Endothelial cell of umbilical vein (primary cell): ENCODE measurements around the gene SIDT1. TPM values are rescaled to one million over a fixed set of nuclear protein-coding genes. Genes with fewer than 3 reads are reported as not detected.
A peak's percentile ranks its signal among the peaks of the same experiment; 100 is the strongest.

Experiments used
- BruUV-seq: library from RNA; stranded (reverse); fragments of 400-500 nt; replicated peaks from 2 replicates; lab custom pipeline; 2021; lab: Mats Ljungman, UMichigan
- CTCF ChIA-PET: fragments of 300-600, 350-600 bp; sonication (Branson Sonifier 250); formaldehyde crosslinking; loops from one replicate; lab custom pipeline; 2021; ENCODE audit warnings: antibody characterized with exemption, inconsistent platforms; lab: Charles Lee
- POLR2A ChIA-PET: fragments of 300-600, 350-600 bp; sonication (Branson Sonifier 250); formaldehyde crosslinking; loops from one replicate; lab custom pipeline; 2021; ENCODE audit warnings: antibody characterized with exemption, inconsistent platforms; lab: Charles Lee
- DNase-seq: peaks from one replicate; pipeline ENCODE4 v3.0.0-alpha.2; 2011; ENCODE audit warnings: low read depth, low spot score
- FAIRE-seq: peaks from 2 replicates; lab custom pipeline; 2011; peaks lifted over from hg19 to GRCh38; lab: Jason Lieb, UNC
- H2AFZ ChIP-seq: 2 replicates; pipeline ENCODE4 v1.6.0; 2012; ENCODE audit warnings: low read depth, low read length, control low read depth, inconsistent platforms
- H3K27ac ChIP-seq: 2 replicates; pipeline ENCODE4 v1.5.1; 2011; ENCODE audit warnings: low read depth, mild to moderate bottlenecking, control low read depth, low read length, moderate library complexity; ENCODE audit not compliant: insufficient read depth
- H3K27me3 ChIP-seq, 2 experiments: 2 replicates each; pipeline versions ENCODE4 v1.6.0 to v1.6.1; 2011; ENCODE audit warnings: low read length in 2 of 2, mixed read lengths in 1 of 2; ENCODE audit not compliant: control insufficient read depth in 2 of 2, insufficient read depth in 2 of 2
- H3K36me3 ChIP-seq, 2 experiments: 2 replicates in 1 of 2; 3 replicates in 1 of 2; pipeline ENCODE4 v1.5.1; 2011; ENCODE audit warnings: low read length in 2 of 2, mild to moderate bottlenecking in 1 of 2, moderate library complexity in 1 of 2; ENCODE audit not compliant: control insufficient read depth in 2 of 2, insufficient read depth in 2 of 2; ENCODE audit errors: extremely low read depth in 1 of 2
- H3K4me1 ChIP-seq: 3 replicates; pipeline ENCODE4 v1.5.1; 2011; ENCODE audit warnings: mild to moderate bottlenecking, low read length; ENCODE audit not compliant: control insufficient read depth, insufficient read depth; ENCODE audit errors: extremely low read depth
- H3K4me2 ChIP-seq: 2 replicates; pipeline ENCODE4 v1.6.1; 2011; ENCODE audit warnings: low read length, control low read depth, mixed read lengths; ENCODE audit not compliant: insufficient read depth
- H3K4me3 ChIP-seq, 3 experiments: fragments of 200-600 bp in 1 of 3; sonication (generic), shearing (Covaris generic) in 1 of 3; replicated peaks in 1 of 3; 2 replicates each; pipeline ENCODE4 v1.5.1; 2011 to 2016; ENCODE audit warnings: control low read depth in 3 of 3, low read length in 3 of 3, mild to moderate bottlenecking in 2 of 3, inconsistent platforms in 1 of 3, low read depth in 1 of 3, moderate library complexity in 1 of 3; ENCODE audit not compliant: insufficient read depth in 1 of 3
- H3K79me2 ChIP-seq: 2 replicates; pipeline ENCODE4 v1.6.0; 2012; ENCODE audit warnings: low read length, inconsistent platforms; ENCODE audit not compliant: control insufficient read depth, insufficient read depth
- H3K9ac ChIP-seq: replicated peaks from 2 replicates; pipeline ENCODE3; 2011; ENCODE audit warnings: low read length, control low read depth; ENCODE audit not compliant: insufficient read depth; ENCODE audit errors: extremely low read depth
- H3K9me1 ChIP-seq: replicated peaks from 3 replicates; pipeline ENCODE4 v1.6.0; 2011; ENCODE audit warnings: mild to moderate bottlenecking, low read length; ENCODE audit not compliant: control insufficient read depth, insufficient read depth; ENCODE audit errors: extremely low read depth
- H3K9me3 ChIP-seq: replicated peaks from 2 replicates; pipeline ENCODE4 v1.5.1; 2012; ENCODE audit warnings: low read length, inconsistent platforms; ENCODE audit not compliant: control insufficient read depth, insufficient read depth
- H4K20me1 ChIP-seq: replicated peaks from 2 replicates; pipeline ENCODE3; 2011; ENCODE audit warnings: mild to moderate bottlenecking, low read length; ENCODE audit not compliant: control insufficient read depth, insufficient read depth; ENCODE audit errors: extremely low read depth
- CTCF ChIP-seq, 2 donors: IDR thresholded peaks; 1 replicate in 1 of 2; 2 replicates in 1 of 2; pipeline ENCODE4 v1.5.1; 2011; ENCODE audit warnings: low read length in 2 of 2, mild to moderate bottlenecking in 2 of 2, moderate library complexity in 2 of 2, control low read depth in 1 of 2, inconsistent platforms in 1 of 2, low read depth in 1 of 2; ENCODE audit not compliant: insufficient read depth in 1 of 2; ENCODE audit errors: extremely low read depth in 1 of 2
- EZH2 ChIP-seq: IDR thresholded peaks from 2 replicates; pipeline ENCODE4 v1.6.1; 2012; ENCODE audit warnings: borderline replicate concordance, low read depth, mild to moderate bottlenecking, moderate library complexity, low read length, inconsistent platforms; ENCODE audit not compliant: severe bottlenecking
- FOS ChIP-seq: IDR thresholded peaks from 2 replicates; pipeline ENCODE4 v1.6.1; 2011; ENCODE audit warnings: mild to moderate bottlenecking, low read length, moderate library complexity, borderline replicate concordance; ENCODE audit not compliant: insufficient read depth
- GATA2 ChIP-seq: IDR thresholded peaks from 2 replicates; pipeline ENCODE4 v1.7.0; 2011; ENCODE audit warnings: low read depth, mild to moderate bottlenecking, moderate library complexity, mixed read lengths, low read length; ENCODE audit not compliant: insufficient read length, insufficient read depth
- JUN ChIP-seq: IDR thresholded peaks from 2 replicates; pipeline ENCODE4 v1.6.1; 2011; ENCODE audit warnings: borderline replicate concordance, low read depth; ENCODE audit not compliant: insufficient read length, insufficient read depth
- MAX ChIP-seq: IDR thresholded peaks from 2 replicates; pipeline ENCODE4 v1.6.1; 2011; ENCODE audit not compliant: insufficient read depth, insufficient read length
- MYC ChIP-seq: IDR thresholded peaks from one replicate; pipeline ENCODE4 v1.6.1; 2011; ENCODE audit warnings: mild to moderate bottlenecking, low read depth, low read length
- POLR2A ChIP-seq: IDR thresholded peaks from 2 replicates; pipeline ENCODE4 v1.6.1; 2012; ENCODE audit warnings: low read depth, mild to moderate bottlenecking, control low read depth, low read length
- POLR2AphosphoS5 ChIP-seq: IDR thresholded peaks from 2 replicates; pipeline ENCODE4 v1.6.1; 2012; ENCODE audit warnings: low read depth, mild to moderate bottlenecking, control low read depth, low read length, moderate library complexity; ENCODE audit not compliant: insufficient read depth
- dilution Hi-C: fragments of 300-500 bp; cut with MboI; formaldehyde crosslinking; loops from one replicate; pipeline ENCODE4 v1.15.0; 2019; ENCODE audit warnings: low sequenced_read_pairs; ENCODE audit not compliant: extremely low pct_ligation_motif_present
- intact Hi-C: fragments of 100-400 bp; cut with micrococcal nuclease; formaldehyde crosslinking; loops from one replicate; pipeline ENCODE4 v1.10.0; 2022
- polyA plus RNA-seq, 4 experiments: library from polyadenylated mRNA; depleted of rRNA in 3 of 4; stranded (reverse) in 3 of 4; unstranded in 1 of 4; fragments of >200 nt; gene quantifications; 2 replicates each; pipeline versions ENCODE4 v1.2.1 to v1.2.3, GENCODE V29; 2011 to 2012; ENCODE audit warnings: missing spikeins in 1 of 4
- total RNA-seq: library from RNA; stranded (reverse); gene quantifications from 2 replicates; pipeline ENCODE4 v1.2.3, GENCODE V29; 2021

SIDT1 gene
- total and polyA plus RNA-seq, 2 donors (not counting 3 experiments of a cell fraction or from before 2014, with no cell fraction given) = 0.07 TPM; not detected in 1

GRCh38 chr3:113535898-113536297, 3.5 kb downstream of the SIDT1 start:
- H3K27me3 ChIP-seq = peaks cover 36 to 60% of the 10 kb centered on the region in 2 experiments
- BruUV-seq = no TSS peak
- dilution Hi-C loops = no loop called here
- no peak overlapping the region for H3K27ac ChIP-seq
- H3K9me3 ChIP-seq = no peaks in the 10 kb centered on the region
- ChIA-PET POLR2A (no interaction called here), CTCF (interaction anchor here (1.0 to 1.3 kb wide), 2 partner anchors 39 to 42 kb away, joined by 3 to 4 read pairs; no protein-coding TSS in a partner anchor)
- DNase-seq (no peak), FAIRE-seq (no peak)
- no peak overlapping the region for H3K9ac ChIP-seq
- no peaks in the 10 kb centered on the region for H3K36me3 ChIP-seq
- peaks cover 17% of the 10 kb centered on the region for H3K4me1 ChIP-seq
- H3K4me3 ChIP-seq = no peak overlapping the region
- no peaks in the 10 kb centered on the region for H4K20me1 ChIP-seq
- H3K79me2 ChIP-seq = no peaks in the 10 kb centered on the region
- H3K4me2 ChIP-seq = no peak overlapping the region
- H2AFZ ChIP-seq = no peak overlapping the region
- no peaks in the 10 kb centered on the region for H3K9me1 ChIP-seq
- TF ChIP-seq CTCF (IDR thresholded peaks at IDR 0.05; ENCODE audit: extremely low read depth in 1 of 2, insufficient read depth in 1 of 2, low read depth in 1 of 2, low read length in 2 of 2) (peak; percentile 14 to 18), JUN (no peak), POLR2AphosphoS5 (no peak)
- intact Hi-C loops = no loop called here

- Histone ChIP-seq H3K9ac (no peak overlapping the region), H3K79me2 (no peaks in the 10 kb centered on the region), H3K27ac (no peak overlapping the region), H3K4me3 (no peak overlapping the region), H2AFZ (no peak overlapping the region), H3K36me3 (no peaks in the 10 kb centered on the region), H3K9me1 (no peaks in the 10 kb centered on the region), H3K4me1 (peaks cover 17% of the 10 kb centered on the region), H3K4me2 (no peak overlapping the region), H3K27me3 (peaks cover 32 to 52% of the 10 kb centered on the region in 2 experiments), H4K20me1 (no peaks in the 10 kb centered on the region), H3K9me3 (no peaks in the 10 kb centered on the region)
- FAIRE-seq (no peak), DNase-seq (peak; percentile 10)
- POLR2A ChIA-PET = no interaction called here
- dilution Hi-C loops (no loop called here), intact Hi-C loops (no loop called here)
- CTCF ChIA-PET = interaction anchor here (1.0 to 1.3 kb wide), 3 partner anchors 21 to 41 kb away, joined by 3 to 4 read pairs (median 3); no protein-coding TSS in a partner anchor
- BruUV-seq = no TSS peak
- TF ChIP-seq FOS (no peak), MAX (no peak), GATA2 (no peak), EZH2 (no peak), POLR2AphosphoS5 (no peak), MYC (no peak), CTCF (IDR thresholded peaks at IDR 0.05; ENCODE audit: extremely low read depth in 1 of 2, insufficient read depth in 1 of 2, low read depth in 1 of 2, low read length in 2 of 2) (no peak), POLR2A (no peak), JUN (no peak)
These were observed 4.3 kb downstream of the SIDT1 start for GRCh38 chr3:113536627-113537101.
